NCI-H2196 (cell line): ENCODE results near the gene LRMDA.
"Not testable (repeated sequence)": the region's sequence is repeated elsewhere in the genome, so short reads cannot be mapped to it uniquely, and the experiment has no call there.

Source experiments
- DNase-seq: peaks from one replicate; lab custom pipeline; 2025; ENCODE audit not compliant: unreplicated experiment; lab: John Stamatoyannopoulos, UW

The LRMDA gene

GRCh38 chr10:75605096-75605495 lies 173.7 kb downstream of the LRMDA start:
- DNase-seq: no peak

GRCh38 chr10:75605795-75606194 lies 174.4 kb downstream of the LRMDA start:
- not testable (repeated sequence) for DNase-seq

- no peak for DNase-seq
Observed at GRCh38 chr10:75606203-75606779, 174.9 kb downstream of the LRMDA start.

GRCh38 chr10:75607576-75607975 lies 176.2 kb downstream of the LRMDA start:
- DNase-seq: no peak

- DNase-seq: no peak
Observed at GRCh38 chr10:75610183-75610582, 178.8 kb downstream of the LRMDA start.

GRCh38 chr10:75611172-75611992 lies 180.0 kb downstream of the LRMDA start:
- DNase-seq: no peak

GRCh38 chr10:75611993-75612372 lies 180.6 kb downstream of the LRMDA start:
- DNase-seq: no peak

- no peak for DNase-seq
Observed at GRCh38 chr10:75612904-75613684, 181.7 kb downstream of the LRMDA start.

GRCh38 chr10:75613685-75614504 lies 182.5 kb downstream of the LRMDA start:
- no peak for DNase-seq

- DNase-seq: no peak
Observed at GRCh38 chr10:75616076-75616475, 184.7 kb downstream of the LRMDA start.

- DNase-seq: no peak
Observed at GRCh38 chr10:75616874-75617478, 185.6 kb downstream of the LRMDA start.

- no peak for DNase-seq
Observed at GRCh38 chr10:75617485-75618155, 186.2 kb downstream of the LRMDA start.

GRCh38 chr10:75619635-75620034 lies 188.2 kb downstream of the LRMDA start:
- DNase-seq: no peak

GRCh38 chr10:75620356-75620755 lies 188.9 kb downstream of the LRMDA start:
- DNase-seq: no peak

GRCh38 chr10:75621003-75621402 lies 189.6 kb downstream of the LRMDA start:
- DNase-seq: not testable (repeated sequence)

GRCh38 chr10:75622503-75622902 lies 191.1 kb downstream of the LRMDA start:
- DNase-seq: no peak

- no peak for DNase-seq
Observed at GRCh38 chr10:75623310-75624093, 192.1 kb downstream of the LRMDA start.

GRCh38 chr10:75624638-75625037 lies 193.2 kb downstream of the LRMDA start:
- no peak for DNase-seq

- no peak for DNase-seq
Observed at GRCh38 chr10:75630746-75631145, 199.3 kb downstream of the LRMDA start.
